ENCODE data around the gene PTPRH.

DNA sequence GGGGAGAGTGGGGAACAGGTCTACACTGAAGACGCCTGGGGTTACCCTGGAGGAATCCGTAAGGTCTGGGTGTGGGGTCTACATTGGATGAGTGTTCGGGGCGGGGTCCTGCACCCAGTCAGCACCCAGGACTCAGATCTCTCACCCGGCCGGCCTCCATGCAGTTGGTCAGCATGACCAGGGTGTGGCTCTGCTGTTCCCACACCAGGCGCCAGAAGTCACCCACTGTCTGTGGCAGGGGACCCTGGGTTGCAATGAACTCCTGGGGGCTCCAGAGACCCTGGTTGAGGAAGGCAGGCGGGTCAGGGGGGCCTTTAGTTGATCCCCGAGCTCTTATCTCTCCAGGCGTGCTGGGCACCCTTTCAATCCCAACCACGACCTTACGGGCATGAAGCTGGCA is 23.2 kb downstream of the PTPRH start:
- TF ChIP-seq FOXP2 (optimal IDR thresholded peaks at IDR 0.05; ENCODE audit: control extremely low read depth, extremely low read length, insufficient read depth) = no peak
- no peak for TF ChIP-seq POLR2AphosphoS5 (IDR thresholded peaks at IDR 0.05; ENCODE audit: borderline replicate concordance, low read depth, low read length)
- TF ChIP-seq EZH2 (IDR thresholded peaks at IDR 0.05) = no peak
